ENCODE data around the gene NHSL2.

Gene NHSL2

GRCh38 chrX:72011734-72012133, 101.1 kb downstream of the NHSL2 start:
- H3K27me3 ChIP-seq (ENCODE audit: control insufficient read depth in 1 of 2, insufficient read depth in 2 of 2, low read length in 2 of 2), result no peaks in the 10 kb centered on the region
- no peaks in the 10 kb centered on the region for H3K36me3 ChIP-seq (ENCODE audit: control insufficient read depth in 1 of 2, insufficient read depth in 2 of 2, low read length in 2 of 2)
- no peak overlapping the region for H3K4me3 ChIP-seq (ENCODE audit: low read depth in 1 of 2, low read length in 2 of 2)
- H3K9me3 ChIP-seq (ENCODE audit: control insufficient read depth in 1 of 2, low read length in 2 of 2), result no peaks in the 10 kb centered on the region
- no peak overlapping the region for H3K9ac ChIP-seq (ENCODE audit: low read depth in 1 of 2, low read length in 2 of 2)
- H3K4me1 ChIP-seq (ENCODE audit: control insufficient read depth in 1 of 2, insufficient read depth in 2 of 2, low read length in 2 of 2), result no peaks in the 10 kb centered on the region
- H3K27ac ChIP-seq (ENCODE audit: low read depth, low read length), result no peak overlapping the region

GRCh38 chrX:72015383-72015782, 104.7 kb downstream of the NHSL2 start:
- H3K9me3 ChIP-seq (ENCODE audit: control insufficient read depth in 1 of 2, low read length in 2 of 2), result no peaks in the 10 kb centered on the region
- H3K4me1 ChIP-seq (ENCODE audit: control insufficient read depth in 1 of 2, insufficient read depth in 2 of 2, low read length in 2 of 2), result peaks cover 0 to 9% of the 10 kb centered on the region in 2 donors
- H3K36me3 ChIP-seq (ENCODE audit: control insufficient read depth in 1 of 2, insufficient read depth in 2 of 2, low read length in 2 of 2), result no peaks in the 10 kb centered on the region
- H3K27me3 ChIP-seq (ENCODE audit: control insufficient read depth in 1 of 2, insufficient read depth in 2 of 2, low read length in 2 of 2), result no peaks in the 10 kb centered on the region
- H3K4me3 ChIP-seq (ENCODE audit: low read depth in 1 of 2, low read length in 2 of 2), result no peak overlapping the region
- no peak overlapping the region for H3K9ac ChIP-seq (ENCODE audit: low read depth in 1 of 2, low read length in 2 of 2)
- H3K27ac ChIP-seq (ENCODE audit: low read depth, low read length), result no peak overlapping the region

- H3K9me3 ChIP-seq (ENCODE audit: control insufficient read depth in 1 of 2, low read length in 2 of 2), result no peaks in the 10 kb centered on the region
- no peak overlapping the region for H3K9ac ChIP-seq (ENCODE audit: low read depth in 1 of 2, low read length in 2 of 2)
- H3K27ac ChIP-seq (ENCODE audit: low read depth, low read length), result no peak overlapping the region
- H3K4me1 ChIP-seq (ENCODE audit: control insufficient read depth in 1 of 2, insufficient read depth in 2 of 2, low read length in 2 of 2), result peaks cover 0 to 9% of the 10 kb centered on the region in 2 donors
- H3K36me3 ChIP-seq (ENCODE audit: control insufficient read depth in 1 of 2, insufficient read depth in 2 of 2, low read length in 2 of 2), result no peaks in the 10 kb centered on the region
- H3K4me3 ChIP-seq (ENCODE audit: low read depth in 1 of 2, low read length in 2 of 2), result no peak overlapping the region
- H3K27me3 ChIP-seq (ENCODE audit: control insufficient read depth in 1 of 2, insufficient read depth in 2 of 2, low read length in 2 of 2), result no peaks in the 10 kb centered on the region
Observed at GRCh38 chrX:72016881-72017783, 106.5 kb downstream of the NHSL2 start.

- H3K4me1 ChIP-seq (ENCODE audit: control insufficient read depth in 1 of 2, insufficient read depth in 2 of 2, low read length in 2 of 2), result peaks cover 0 to 9% of the 10 kb centered on the region in 2 donors
- no peaks in the 10 kb centered on the region for H3K36me3 ChIP-seq (ENCODE audit: control insufficient read depth in 1 of 2, insufficient read depth in 2 of 2, low read length in 2 of 2)
- no peak overlapping the region for H3K27ac ChIP-seq (ENCODE audit: low read depth, low read length)
- H3K9me3 ChIP-seq (ENCODE audit: control insufficient read depth in 1 of 2, low read length in 2 of 2), result no peaks in the 10 kb centered on the region
- H3K9ac ChIP-seq (ENCODE audit: low read depth in 1 of 2, low read length in 2 of 2), result peak overlapping the region in 1 of 2 donors; percentile 25
- H3K4me3 ChIP-seq (ENCODE audit: low read depth in 1 of 2, low read length in 2 of 2), result no peak overlapping the region
- no peaks in the 10 kb centered on the region for H3K27me3 ChIP-seq (ENCODE audit: control insufficient read depth in 1 of 2, insufficient read depth in 2 of 2, low read length in 2 of 2)
Observed at GRCh38 chrX:72018277-72019112, 107.8 kb downstream of the NHSL2 start.

- no peak overlapping the region for H3K9ac ChIP-seq (ENCODE audit: low read depth in 1 of 2, low read length in 2 of 2)
- peaks cover 0 to 9% of the 10 kb centered on the region in 2 donors for H3K4me1 ChIP-seq (ENCODE audit: control insufficient read depth in 1 of 2, insufficient read depth in 2 of 2, low read length in 2 of 2)
- H3K27me3 ChIP-seq (ENCODE audit: control insufficient read depth in 1 of 2, insufficient read depth in 2 of 2, low read length in 2 of 2), result no peaks in the 10 kb centered on the region
- H3K9me3 ChIP-seq (ENCODE audit: control insufficient read depth in 1 of 2, low read length in 2 of 2), result no peaks in the 10 kb centered on the region
- no peak overlapping the region for H3K27ac ChIP-seq (ENCODE audit: low read depth, low read length)
- H3K4me3 ChIP-seq (ENCODE audit: low read depth in 1 of 2, low read length in 2 of 2), result no peak overlapping the region
- no peaks in the 10 kb centered on the region for H3K36me3 ChIP-seq (ENCODE audit: control insufficient read depth in 1 of 2, insufficient read depth in 2 of 2, low read length in 2 of 2)
Observed at GRCh38 chrX:72019487-72019886, 108.8 kb downstream of the NHSL2 start.

- H3K4me3 ChIP-seq (ENCODE audit: low read depth in 1 of 2, low read length in 2 of 2), result no peak overlapping the region
- H3K27ac ChIP-seq (ENCODE audit: low read depth, low read length), result no peak overlapping the region
- H3K9ac ChIP-seq (ENCODE audit: low read depth in 1 of 2, low read length in 2 of 2), result no peak overlapping the region
- H3K9me3 ChIP-seq (ENCODE audit: control insufficient read depth in 1 of 2, low read length in 2 of 2), result no peaks in the 10 kb centered on the region
- H3K36me3 ChIP-seq (ENCODE audit: control insufficient read depth in 1 of 2, insufficient read depth in 2 of 2, low read length in 2 of 2), result no peaks in the 10 kb centered on the region
- H3K4me1 ChIP-seq (ENCODE audit: control insufficient read depth in 1 of 2, insufficient read depth in 2 of 2, low read length in 2 of 2), result peaks cover 0 to 9% of the 10 kb centered on the region in 2 donors
- no peaks in the 10 kb centered on the region for H3K27me3 ChIP-seq (ENCODE audit: control insufficient read depth in 1 of 2, insufficient read depth in 2 of 2, low read length in 2 of 2)
Observed at GRCh38 chrX:72020204-72020603, 109.6 kb downstream of the NHSL2 start.

GRCh38 chrX:72020788-72021187, 110.1 kb downstream of the NHSL2 start:
- H3K4me1 ChIP-seq (ENCODE audit: control insufficient read depth in 1 of 2, insufficient read depth in 2 of 2, low read length in 2 of 2), result peaks cover 0 to 9% of the 10 kb centered on the region in 2 donors
- no peak overlapping the region for H3K4me3 ChIP-seq (ENCODE audit: low read depth in 1 of 2, low read length in 2 of 2)
- no peaks in the 10 kb centered on the region for H3K36me3 ChIP-seq (ENCODE audit: control insufficient read depth in 1 of 2, insufficient read depth in 2 of 2, low read length in 2 of 2)
- no peaks in the 10 kb centered on the region for H3K27me3 ChIP-seq (ENCODE audit: control insufficient read depth in 1 of 2, insufficient read depth in 2 of 2, low read length in 2 of 2)
- no peaks in the 10 kb centered on the region for H3K9me3 ChIP-seq (ENCODE audit: control insufficient read depth in 1 of 2, low read length in 2 of 2)
- no peak overlapping the region for H3K27ac ChIP-seq (ENCODE audit: low read depth, low read length)
- H3K9ac ChIP-seq (ENCODE audit: low read depth in 1 of 2, low read length in 2 of 2), result no peak overlapping the region

- H3K4me1 ChIP-seq (ENCODE audit: control insufficient read depth in 1 of 2, insufficient read depth in 2 of 2, low read length in 2 of 2), result peaks cover 0 to 9% of the 10 kb centered on the region in 2 donors
- H3K27me3 ChIP-seq (ENCODE audit: control insufficient read depth in 1 of 2, insufficient read depth in 2 of 2, low read length in 2 of 2), result no peaks in the 10 kb centered on the region
- no peak overlapping the region for H3K4me3 ChIP-seq (ENCODE audit: low read depth in 1 of 2, low read length in 2 of 2)
- H3K9me3 ChIP-seq (ENCODE audit: control insufficient read depth in 1 of 2, low read length in 2 of 2), result no peaks in the 10 kb centered on the region
- H3K36me3 ChIP-seq (ENCODE audit: control insufficient read depth in 1 of 2, insufficient read depth in 2 of 2, low read length in 2 of 2), result no peaks in the 10 kb centered on the region
- no peak overlapping the region for H3K9ac ChIP-seq (ENCODE audit: low read depth in 1 of 2, low read length in 2 of 2)
- H3K27ac ChIP-seq (ENCODE audit: low read depth, low read length), result no peak overlapping the region
Observed at GRCh38 chrX:72021975-72022374, 111.3 kb downstream of the NHSL2 start.

GRCh38 chrX:72023071-72023470, 112.4 kb downstream of the NHSL2 start:
- Histone ChIP-seq H3K9ac (ENCODE audit: low read depth in 1 of 2, low read length in 2 of 2) (no peak overlapping the region), H3K36me3 (ENCODE audit: control insufficient read depth in 1 of 2, insufficient read depth in 2 of 2, low read length in 2 of 2) (no peaks in the 10 kb centered on the region), H3K9me3 (ENCODE audit: control insufficient read depth in 1 of 2, low read length in 2 of 2) (no peaks in the 10 kb centered on the region), H3K27ac (ENCODE audit: low read depth, low read length) (no peak overlapping the region), H3K4me1 (ENCODE audit: control insufficient read depth in 1 of 2, insufficient read depth in 2 of 2, low read length in 2 of 2) (peaks cover 0 to 5% of the 10 kb centered on the region in 2 donors), H3K27me3 (ENCODE audit: control insufficient read depth in 1 of 2, insufficient read depth in 2 of 2, low read length in 2 of 2) (no peaks in the 10 kb centered on the region), H3K4me3 (ENCODE audit: low read depth in 1 of 2, low read length in 2 of 2) (no peak overlapping the region)

- Histone ChIP-seq H3K27ac (ENCODE audit: low read depth, low read length) (no peak overlapping the region), H3K9me3 (ENCODE audit: control insufficient read depth in 1 of 2, low read length in 2 of 2) (no peaks in the 10 kb centered on the region), H3K9ac (ENCODE audit: low read depth in 1 of 2, low read length in 2 of 2) (no peak overlapping the region)
Observed at GRCh38 chrX:72025236-72025770, 114.7 kb downstream of the NHSL2 start.

More at GRCh38 chrX:72025236-72025770, 114.7 kb downstream of the NHSL2 start:
- Histone ChIP-seq H3K36me3 (ENCODE audit: control insufficient read depth in 1 of 2, insufficient read depth in 2 of 2, low read length in 2 of 2) (no peaks in the 10 kb centered on the region), H3K4me3 (ENCODE audit: low read depth in 1 of 2, low read length in 2 of 2) (no peak overlapping the region), H3K4me1 (ENCODE audit: control insufficient read depth in 1 of 2, insufficient read depth in 2 of 2, low read length in 2 of 2) (peaks cover 11 to 15% of the 10 kb centered on the region in 2 donors), H3K27me3 (ENCODE audit: control insufficient read depth in 1 of 2, insufficient read depth in 2 of 2, low read length in 2 of 2) (no peaks in the 10 kb centered on the region)

Measured in duodenal mucosa (tissue), 2 donors.